ENCODE measurements around the gene ISY1.
"Not testable (repeated sequence)": the region's sequence is repeated elsewhere in the genome, so short reads cannot be mapped to it uniquely, and the experiment has no call there.

The ISY1 gene

GRCh38 chr3:129160891-129161859 lies at the start of gene ISY1:
Gene ISY1 (minus strand): TSS chr3:129161063. CDS start chr3:129160975, 88 bp downstream.
- H3K4me3 ChIP-seq (ENCODE audit: low read depth, low read length): peak within 1 kb of the TSS; percentile 99
- peaks cover 23% of the 10 kb centered on the region for H3K79me2 ChIP-seq (ENCODE audit: control insufficient read depth, insufficient read depth, low read length, unreplicated experiment)
- peaks cover 9% of the 10 kb centered on the region for H3K36me3 ChIP-seq (ENCODE audit: insufficient read depth, low read length)
- H3K27ac ChIP-seq (ENCODE audit: low read depth, low read length): peak within 1 kb of the TSS; percentile 100
- H3K27me3 ChIP-seq (ENCODE audit: insufficient read depth, low read length): no peaks in the 10 kb centered on the region
- peaks cover 21% of the 10 kb centered on the region for H3K4me1 ChIP-seq (ENCODE audit: control insufficient read depth, insufficient read depth, low read length, unreplicated experiment)
- peak within 1 kb of the TSS; percentile 96 for H2AFZ ChIP-seq (ENCODE audit: low read length, unreplicated experiment)

- no peaks in the 10 kb centered on the region for H3K36me3 ChIP-seq (ENCODE audit: insufficient read depth, low read length)
- peak overlapping the region; percentile 66 for H2AFZ ChIP-seq (ENCODE audit: low read length, unreplicated experiment)
- H3K4me3 ChIP-seq (ENCODE audit: low read depth, low read length): no peak overlapping the region
- no peaks in the 10 kb centered on the region for H3K27me3 ChIP-seq (ENCODE audit: insufficient read depth, low read length)
- peaks cover 17% of the 10 kb centered on the region for H3K4me1 ChIP-seq (ENCODE audit: control insufficient read depth, insufficient read depth, low read length, unreplicated experiment)
- no peak overlapping the region for H3K27ac ChIP-seq (ENCODE audit: low read depth, low read length)
- H3K79me2 ChIP-seq (ENCODE audit: control insufficient read depth, insufficient read depth, low read length, unreplicated experiment): no peaks in the 10 kb centered on the region
These were observed 46.6 kb upstream of the ISY1 start for GRCh38 chr3:129207479-129207878.

- Histone ChIP-seq H3K4me1 (ENCODE audit: control insufficient read depth, insufficient read depth, low read length, unreplicated experiment) (no peaks in the 10 kb centered on the region), H3K36me3 (ENCODE audit: insufficient read depth, low read length) (no peaks in the 10 kb centered on the region), H3K79me2 (ENCODE audit: control insufficient read depth, insufficient read depth, low read length, unreplicated experiment) (no peaks in the 10 kb centered on the region), H3K27me3 (ENCODE audit: insufficient read depth, low read length) (no peaks in the 10 kb centered on the region), H2AFZ (ENCODE audit: low read length, unreplicated experiment) (no peak overlapping the region), H3K27ac (ENCODE audit: low read depth, low read length) (no peak overlapping the region), H3K4me3 (ENCODE audit: low read depth, low read length) (no peak overlapping the region)
These were observed 44.4 kb upstream of the ISY1 start for GRCh38 chr3:129205109-129205832.

- Histone ChIP-seq H2AFZ (ENCODE audit: low read length, unreplicated experiment) (no peak overlapping the region), H3K27ac (ENCODE audit: low read depth, low read length) (no peak overlapping the region)
These were observed 43.6 kb upstream of the ISY1 start for GRCh38 chr3:129204473-129204872.

GRCh38 chr3:129199366-129199765 lies 38.5 kb upstream of the ISY1 start:
- no peaks in the 10 kb centered on the region for H3K36me3 ChIP-seq (ENCODE audit: insufficient read depth, low read length)
- H3K4me1 ChIP-seq (ENCODE audit: control insufficient read depth, insufficient read depth, low read length, unreplicated experiment): peaks cover 27% of the 10 kb centered on the region
- no peak overlapping the region for H2AFZ ChIP-seq (ENCODE audit: low read length, unreplicated experiment)
- no peak overlapping the region for H3K27ac ChIP-seq (ENCODE audit: low read depth, low read length)
- no peak overlapping the region for H3K4me3 ChIP-seq (ENCODE audit: low read depth, low read length)
- H3K27me3 ChIP-seq (ENCODE audit: insufficient read depth, low read length): no peaks in the 10 kb centered on the region
- no peaks in the 10 kb centered on the region for H3K79me2 ChIP-seq (ENCODE audit: control insufficient read depth, insufficient read depth, low read length, unreplicated experiment)

More at GRCh38 chr3:129204473-129204872, 43.6 kb upstream of the ISY1 start:
- Histone ChIP-seq H3K4me1 (ENCODE audit: control insufficient read depth, insufficient read depth, low read length, unreplicated experiment) (no peaks in the 10 kb centered on the region), H3K36me3 (ENCODE audit: insufficient read depth, low read length) (no peaks in the 10 kb centered on the region), H3K79me2 (ENCODE audit: control insufficient read depth, insufficient read depth, low read length, unreplicated experiment) (no peaks in the 10 kb centered on the region), H3K27me3 (ENCODE audit: insufficient read depth, low read length) (no peaks in the 10 kb centered on the region), H3K4me3 (ENCODE audit: low read depth, low read length) (no peak overlapping the region)

- H3K36me3 ChIP-seq (ENCODE audit: insufficient read depth, low read length): no peaks in the 10 kb centered on the region
- peaks cover 27% of the 10 kb centered on the region for H3K4me1 ChIP-seq (ENCODE audit: control insufficient read depth, insufficient read depth, low read length, unreplicated experiment)
- H3K27me3 ChIP-seq (ENCODE audit: insufficient read depth, low read length): no peaks in the 10 kb centered on the region
- no peaks in the 10 kb centered on the region for H3K79me2 ChIP-seq (ENCODE audit: control insufficient read depth, insufficient read depth, low read length, unreplicated experiment)
- H2AFZ ChIP-seq (ENCODE audit: low read length, unreplicated experiment): no peak overlapping the region
- peak overlapping the region; percentile 86 for H3K27ac ChIP-seq (ENCODE audit: low read depth, low read length)
- no peak overlapping the region for H3K4me3 ChIP-seq (ENCODE audit: low read depth, low read length)
These were observed 36.5 kb upstream of the ISY1 start for GRCh38 chr3:129197321-129197720.

GRCh38 chr3:129196601-129197000 lies 35.7 kb upstream of the ISY1 start:
- Histone ChIP-seq H3K4me1 (ENCODE audit: control insufficient read depth, insufficient read depth, low read length, unreplicated experiment) (peaks cover 27% of the 10 kb centered on the region), H3K27me3 (ENCODE audit: insufficient read depth, low read length) (no peaks in the 10 kb centered on the region), H3K79me2 (ENCODE audit: control insufficient read depth, insufficient read depth, low read length, unreplicated experiment) (no peaks in the 10 kb centered on the region), H3K4me3 (ENCODE audit: low read depth, low read length) (peak overlapping the region; percentile 55; the same call in 1 of the 2 replicates), H2AFZ (ENCODE audit: low read length, unreplicated experiment) (peak overlapping the region; percentile 1), H3K27ac (ENCODE audit: low read depth, low read length) (peak overlapping the region; percentile 86), H3K36me3 (ENCODE audit: insufficient read depth, low read length) (no peaks in the 10 kb centered on the region)

- Histone ChIP-seq H2AFZ (ENCODE audit: low read length, unreplicated experiment) (peak overlapping the region; percentile 60), H3K79me2 (ENCODE audit: control insufficient read depth, insufficient read depth, low read length, unreplicated experiment) (no peaks in the 10 kb centered on the region), H3K27ac (ENCODE audit: low read depth, low read length) (peak overlapping the region; percentile 86), H3K36me3 (ENCODE audit: insufficient read depth, low read length) (no peaks in the 10 kb centered on the region), H3K4me1 (ENCODE audit: control insufficient read depth, insufficient read depth, low read length, unreplicated experiment) (peaks cover 27% of the 10 kb centered on the region), H3K27me3 (ENCODE audit: insufficient read depth, low read length) (no peaks in the 10 kb centered on the region), H3K4me3 (ENCODE audit: low read depth, low read length) (peak overlapping the region; percentile 55)
These were observed 34.9 kb upstream of the ISY1 start for GRCh38 chr3:129195731-129196256.

GRCh38 chr3:129189793-129190192 lies 28.9 kb upstream of the ISY1 start:
- H3K27me3 ChIP-seq (ENCODE audit: insufficient read depth, low read length); H3K4me3 ChIP-seq (ENCODE audit: low read depth, low read length); H3K79me2 ChIP-seq (ENCODE audit: control insufficient read depth, insufficient read depth, low read length, unreplicated experiment); H3K36me3 ChIP-seq (ENCODE audit: insufficient read depth, low read length); H3K27ac ChIP-seq (ENCODE audit: low read depth, low read length); H3K4me1 ChIP-seq (ENCODE audit: control insufficient read depth, insufficient read depth, low read length, unreplicated experiment); H2AFZ ChIP-seq (ENCODE audit: low read length, unreplicated experiment): not testable (repeated sequence)

- Histone ChIP-seq H3K79me2 (ENCODE audit: control insufficient read depth, insufficient read depth, low read length, unreplicated experiment) (peaks cover 24% of the 10 kb centered on the region), H3K27me3 (ENCODE audit: insufficient read depth, low read length) (no peaks in the 10 kb centered on the region), H3K4me1 (ENCODE audit: control insufficient read depth, insufficient read depth, low read length, unreplicated experiment) (peaks cover 8% of the 10 kb centered on the region), H2AFZ (ENCODE audit: low read length, unreplicated experiment) (no peak overlapping the region), H3K4me3 (ENCODE audit: low read depth, low read length) (no peak overlapping the region), H3K36me3 (ENCODE audit: insufficient read depth, low read length) (no peaks in the 10 kb centered on the region), H3K27ac (ENCODE audit: low read depth, low read length) (peak overlapping the region; percentile 6)
These were observed 27.0 kb upstream of the ISY1 start for GRCh38 chr3:129187857-129188256.

Measured in ACC112 (cell line).